Astrocyte (in vitro differentiated cells and primary cell): Measurements from ENCODE around the gene AP1B1.

Experiments used
- EZH2 ChIP-seq: IDR thresholded peaks from 2 replicates; pipeline ENCODE4 v1.6.1; 2012; ENCODE audit warnings: mild to moderate bottlenecking, low read length, inconsistent platforms; ENCODE audit not compliant: insufficient read depth
- TF ChIP-seq, protein P1 (sequence below): IDR thresholded peaks from 2 replicates; pipeline ENCODE4 v1.5.1; 2011; ENCODE audit warnings: low read depth, mild to moderate bottlenecking, inconsistent platforms, low read length, moderate library complexity; ENCODE audit not compliant: insufficient read depth

DNA sequence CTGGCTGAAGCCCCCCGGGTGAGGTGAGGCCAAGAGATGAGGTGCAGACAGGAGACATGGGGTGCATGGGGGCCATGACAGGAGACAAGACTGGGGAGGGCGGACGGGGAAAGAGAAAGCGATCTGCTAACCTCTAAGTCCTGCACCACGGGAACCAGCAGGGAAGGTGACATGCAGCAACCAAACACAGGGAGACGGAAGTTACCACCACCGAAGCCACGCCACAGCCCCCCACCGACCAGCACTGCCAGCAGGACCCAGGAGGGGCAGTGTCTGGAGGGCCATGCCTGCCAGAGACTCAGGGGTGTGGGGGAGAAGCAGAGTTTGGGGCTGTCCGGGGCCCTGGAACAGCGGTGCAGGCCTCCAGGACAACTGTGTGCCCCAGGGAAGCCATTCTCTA is 58.8 kb downstream of the AP1B1 start:
- TF ChIP-seq, protein P1, sequence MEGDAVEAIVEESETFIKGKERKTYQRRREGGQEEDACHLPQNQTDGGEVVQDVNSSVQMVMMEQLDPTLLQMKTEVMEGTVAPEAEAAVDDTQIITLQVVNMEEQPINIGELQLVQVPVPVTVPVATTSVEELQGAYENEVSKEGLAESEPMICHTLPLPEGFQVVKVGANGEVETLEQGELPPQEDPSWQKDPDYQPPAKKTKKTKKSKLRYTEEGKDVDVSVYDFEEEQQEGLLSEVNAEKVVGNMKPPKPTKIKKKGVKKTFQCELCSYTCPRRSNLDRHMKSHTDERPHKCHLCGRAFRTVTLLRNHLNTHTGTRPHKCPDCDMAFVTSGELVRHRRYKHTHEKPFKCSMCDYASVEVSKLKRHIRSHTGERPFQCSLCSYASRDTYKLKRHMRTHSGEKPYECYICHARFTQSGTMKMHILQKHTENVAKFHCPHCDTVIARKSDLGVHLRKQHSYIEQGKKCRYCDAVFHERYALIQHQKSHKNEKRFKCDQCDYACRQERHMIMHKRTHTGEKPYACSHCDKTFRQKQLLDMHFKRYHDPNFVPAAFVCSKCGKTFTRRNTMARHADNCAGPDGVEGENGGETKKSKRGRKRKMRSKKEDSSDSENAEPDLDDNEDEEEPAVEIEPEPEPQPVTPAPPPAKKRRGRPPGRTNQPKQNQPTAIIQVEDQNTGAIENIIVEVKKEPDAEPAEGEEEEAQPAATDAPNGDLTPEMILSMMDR: no peak
- TF ChIP-seq EZH2: no peak
